Common myeloid progenitor, CD34-positive (primary cell): ENCODE data around the gene ATE1.
A peak's percentile ranks its signal among the peaks of the same experiment; 100 is the strongest.
"Not testable (repeated sequence)": the region's sequence is repeated elsewhere in the genome, so short reads cannot be mapped to it uniquely, and the experiment has no call there.

ENCODE experiments used
- CTCF ChIA-PET: fragments of 350-600 bp; sonication (Branson Sonifier 250); formaldehyde crosslinking; loops from one replicate; lab custom pipeline; 2021; ENCODE audit warnings: antibody characterized with exemption; lab: Charles Lee
- POLR2A ChIA-PET: fragments of 350-600 bp; sonication (Branson Sonifier 250); formaldehyde crosslinking; loops from one replicate; lab custom pipeline; 2021; ENCODE audit warnings: antibody characterized with exemption; lab: Charles Lee
- DNase-seq, 3 donors: peaks; one replicate each; pipeline versions ENCODE4 v3.0.0 to v3.0.0-alpha.2; 2013
- H3K27ac ChIP-seq, 2 experiments: 1 replicate in 1 of 2; 2 replicates in 1 of 2; pipeline ENCODE4 v1.7.0; 2013; ENCODE audit warnings: inconsistent platforms in 2 of 2, low read length in 2 of 2, mild to moderate bottlenecking in 2 of 2, low read depth in 1 of 2, moderate library complexity in 1 of 2; ENCODE audit not compliant: severe bottlenecking in 2 of 2, insufficient read depth in 1 of 2, poor library complexity in 1 of 2
- H3K27me3 ChIP-seq, 5 experiments: replicated peaks in 2 of 5; 1 replicate in 3 of 5; 2 replicates in 2 of 5; pipeline versions ENCODE4 v1.6.1 to v1.7.0; 2013; ENCODE audit warnings: low read length in 4 of 5, mild to moderate bottlenecking in 2 of 5, moderate library complexity in 2 of 5, inconsistent platforms in 1 of 5; ENCODE audit not compliant: insufficient read depth in 5 of 5, control insufficient read depth in 4 of 5
- H3K36me3 ChIP-seq, 4 experiments: 1 replicate in 2 of 4; 2 replicates in 2 of 4; pipeline versions ENCODE4 v1.6.1 to v1.7.0; 2013; ENCODE audit warnings: low read length in 3 of 4, control low read depth in 1 of 4, mild to moderate bottlenecking in 1 of 4; ENCODE audit not compliant: control insufficient read depth in 4 of 4, insufficient read depth in 4 of 4
- H3K4me1 ChIP-seq, 4 experiments: 1 replicate in 3 of 4; 2 replicates in 1 of 4; pipeline versions ENCODE4 v1.6.1 to v1.7.1; 2013; ENCODE audit warnings: low read length in 3 of 4, mild to moderate bottlenecking in 3 of 4, control low read depth in 1 of 4, inconsistent platforms in 1 of 4, moderate library complexity in 1 of 4; ENCODE audit not compliant: control insufficient read depth in 4 of 4, insufficient read depth in 4 of 4; ENCODE audit errors: control extremely low read depth in 1 of 4
- H3K4me3 ChIP-seq, 7 experiments: 1 replicate in 4 of 7; 2 replicates in 3 of 7; pipeline versions ENCODE4 v1.5.1 to v1.7.0; 2013; ENCODE audit warnings: mild to moderate bottlenecking in 7 of 7, low read length in 6 of 7, moderate library complexity in 6 of 7, inconsistent platforms in 2 of 7, low read depth in 2 of 7, control low read depth in 1 of 7; ENCODE audit not compliant: insufficient read depth in 4 of 7, control insufficient read depth in 1 of 7; ENCODE audit errors: extremely low read depth in 1 of 7
- H3K9me3 ChIP-seq, 5 experiments: 1 replicate in 4 of 5; 2 replicates in 1 of 5; pipeline versions ENCODE4 v1.6.1 to v1.7.1; 2013; ENCODE audit warnings: low read length in 4 of 5, mild to moderate bottlenecking in 2 of 5, inconsistent platforms in 1 of 5, low read depth in 1 of 5, moderate library complexity in 1 of 5; ENCODE audit not compliant: control insufficient read depth in 4 of 5, insufficient read depth in 2 of 5; ENCODE audit errors: control extremely low read depth in 1 of 5
- WGBS: methylation state at CpG from one replicate; pipeline ENCODE4 v1.1.5; 2013; ENCODE audit not compliant: insufficient coverage; 5-methylcytosine and 5-hydroxymethylcytosine counted together

ATE1 gene

GRCh38 chr10:121828045-121828444, 99.8 kb downstream of the ATE1 start:
- H3K4me1 ChIP-seq = no peaks in the 10 kb centered on the region
- CTCF ChIA-PET = no interaction called here
- 100% methylated on average over 3 of the region's 5 CpGs for WGBS

GRCh38 chr10:121826773-121827172, 101.1 kb downstream of the ATE1 start:
- WGBS = 100% methylated on average over 4 of the region's 5 CpGs
- H3K27me3 ChIP-seq, H3K9me3 ChIP-seq, H3K27ac ChIP-seq, POLR2A ChIA-PET, H3K4me1 ChIP-seq, H3K4me3 ChIP-seq, DNase-seq: not testable (repeated sequence)
- CTCF ChIA-PET = interaction anchor here (0.7 to 4.5 kb wide), 5 partner anchors 51 to 818 kb away, joined by 3 to 18 read pairs (median 4); no protein-coding TSS in a partner anchor
- peaks cover 4 to 24% (median 10%) of the 10 kb centered on the region in 4 experiments for H3K36me3 ChIP-seq

More at GRCh38 chr10:121828045-121828444, 99.8 kb downstream of the ATE1 start:
- POLR2A ChIA-PET = no interaction called here
- H3K4me3 ChIP-seq = no peak overlapping the region
- no peak overlapping the region for H3K27ac ChIP-seq
- no peaks in the 10 kb centered on the region for H3K27me3 ChIP-seq
- DNase-seq = no peak
- no peaks in the 10 kb centered on the region for H3K9me3 ChIP-seq
- peaks cover 4 to 28% (median 11%) of the 10 kb centered on the region in 4 experiments for H3K36me3 ChIP-seq

GRCh38 chr10:121823993-121824463, 103.8 kb downstream of the ATE1 start:
- Histone ChIP-seq H3K27ac (no peak overlapping the region), H3K27me3 (no peaks in the 10 kb centered on the region), H3K4me3 (no peak overlapping the region), H3K36me3 (peaks cover 4 to 16% (median 7%) of the 10 kb centered on the region in 4 experiments), H3K9me3 (no peaks in the 10 kb centered on the region), H3K4me1 (no peaks in the 10 kb centered on the region)
- ChIA-PET CTCF (interaction anchor here (0.9 to 4.5 kb wide), 12 partner anchors 9 to 76 kb away, joined by 3 to 18 read pairs (median 4); no protein-coding TSS in a partner anchor), POLR2A (no interaction called here)
- peak; percentile 31 to 63 (median 57) for DNase-seq
- 91% methylated on average over 3 of the region's 5 CpGs for WGBS

DNA sequence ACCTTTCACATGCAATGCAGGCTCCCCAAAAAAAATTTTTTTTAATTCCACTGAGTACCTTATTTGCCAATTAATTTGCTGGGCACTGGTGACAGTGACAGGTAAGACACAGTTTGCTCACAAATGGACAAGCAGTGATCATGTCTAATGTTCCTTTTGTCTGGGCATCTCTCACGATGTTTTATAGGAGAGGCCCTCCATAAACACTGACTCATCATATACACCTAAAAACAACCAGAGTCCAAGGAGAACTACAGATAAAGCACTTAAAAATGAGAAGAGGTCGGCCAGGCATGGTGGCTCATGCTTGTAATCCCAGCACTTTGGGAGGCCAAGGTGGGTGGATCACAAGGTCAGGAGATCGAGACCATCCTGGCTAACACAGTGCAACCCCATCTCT, 105.1 kb downstream of the ATE1 start:
- no peak for DNase-seq
- CTCF ChIA-PET = interaction anchor here (1.3 to 4.5 kb wide), 3 partner anchors 12 to 64 kb away, joined by 3 to 18 read pairs (median 8); no protein-coding TSS in a partner anchor

DNA sequence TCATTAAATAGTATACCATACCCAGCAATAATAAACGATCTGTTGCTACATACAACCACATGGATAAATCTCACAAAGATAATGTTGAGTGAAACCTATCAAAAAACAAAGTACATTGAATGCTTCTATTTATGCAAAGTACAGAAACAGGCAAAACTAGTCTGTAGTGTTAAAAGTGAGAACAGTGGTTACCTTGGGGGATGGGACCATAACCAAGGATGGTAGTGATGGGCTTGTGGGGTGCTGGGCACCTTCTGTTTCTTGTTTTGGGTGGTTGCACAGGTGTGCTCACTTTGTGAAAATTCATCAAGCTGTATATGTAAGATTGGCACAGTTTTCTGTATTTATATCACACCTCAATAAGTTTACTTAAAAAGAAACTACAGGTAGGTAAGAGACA, 105.7 kb downstream of the ATE1 start:
- Histone ChIP-seq H3K4me3 (no peak overlapping the region), H3K4me1 (no peaks in the 10 kb centered on the region), H3K27me3 (no peaks in the 10 kb centered on the region), H3K27ac (no peak overlapping the region), H3K36me3 (no peaks in the 10 kb centered on the region), H3K9me3 (no peaks in the 10 kb centered on the region)
- CTCF ChIA-PET = interaction anchor here (0.7 kb wide), 1 partner anchor 214 kb away, joined by 4 read pairs; no protein-coding TSS in a partner anchor
- DNase-seq = no peak
- POLR2A ChIA-PET = no interaction called here
- WGBS = no CpG with 5 or more reads among the region's 1 CpG

More for the DNA sequence above, 105.1 kb downstream of the ATE1 start:
- H3K27me3 ChIP-seq = no peaks in the 10 kb centered on the region
- H3K4me3 ChIP-seq = no peak overlapping the region
- no peaks in the 10 kb centered on the region for H3K9me3 ChIP-seq
- no CpG with 5 or more reads among the region's 3 CpGs for WGBS
- no peak overlapping the region for H3K27ac ChIP-seq
- H3K36me3 ChIP-seq = peaks cover 0 to 4% (median under 1%) of the 10 kb centered on the region in 4 experiments
- H3K4me1 ChIP-seq = no peaks in the 10 kb centered on the region
- POLR2A ChIA-PET = no interaction called here

DNA sequence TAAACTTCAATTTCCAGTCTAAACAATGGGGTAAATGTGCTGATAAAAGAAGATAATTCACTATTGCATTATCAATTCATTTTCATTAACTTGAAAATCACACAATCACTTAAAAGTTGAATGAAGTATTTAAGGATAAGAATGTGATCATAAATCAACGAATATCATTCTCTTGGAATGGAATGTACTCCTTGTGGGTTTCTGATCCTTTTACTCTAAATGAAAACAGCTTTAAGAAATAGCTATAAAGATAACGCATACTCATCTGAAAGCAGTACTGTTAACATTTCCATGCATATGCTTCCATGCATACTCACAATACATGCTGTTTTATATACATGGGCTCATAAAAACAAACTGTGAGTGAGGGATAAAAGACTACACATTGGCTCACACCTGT, 108.8 kb downstream of the ATE1 start:
- Histone ChIP-seq H3K27me3 (no peaks in the 10 kb centered on the region), H3K4me1 (no peaks in the 10 kb centered on the region), H3K27ac (no peak overlapping the region), H3K36me3 (peaks cover 0 to 3% (median 0%) of the 10 kb centered on the region in 4 experiments), H3K9me3 (no peaks in the 10 kb centered on the region), H3K4me3 (no peak overlapping the region)
- ChIA-PET POLR2A (no interaction called here), CTCF (no interaction called here)
- no CpG with 5 or more reads among the region's 2 CpGs for WGBS
- no peak for DNase-seq

GRCh38 chr10:121818599-121818998, 109.2 kb downstream of the ATE1 start:
- no peak for DNase-seq
- Histone ChIP-seq H3K27ac (no peak overlapping the region), H3K36me3 (peaks cover 0 to 3% (median 0%) of the 10 kb centered on the region in 4 experiments), H3K4me3 (no peak overlapping the region), H3K27me3 (no peaks in the 10 kb centered on the region), H3K9me3 (no peaks in the 10 kb centered on the region), H3K4me1 (no peaks in the 10 kb centered on the region)
- ChIA-PET POLR2A (no interaction called here), CTCF (no interaction called here)
- no CpG with 5 or more reads among the region's 2 CpGs for WGBS
